Smooth muscle cell (in vitro differentiated cells): Measurements from ENCODE around the gene NPR3. TPM values are rescaled to one million over a fixed set of nuclear protein-coding genes. Genes with fewer than 3 reads are reported as not detected.

Experiments
- DNase-seq: peaks from one replicate; lab custom pipeline; 2025; ENCODE audit not compliant: unreplicated experiment; lab: John Stamatoyannopoulos, UW
- H2AFZ ChIP-seq: fragments of 200-600 bp; sonication (generic); 2 replicates; pipeline ENCODE4 v1.6.0; 2016; ENCODE audit warnings: antibody characterized with exemption, low read depth, mild to moderate bottlenecking
- H3F3A ChIP-seq: fragments of 200-600 bp; sonication (generic); 2 replicates; pipeline ENCODE4 v1.6.0; 2017; ENCODE audit warnings: antibody characterized with exemption, low read depth
- H3K27ac ChIP-seq: fragments of 200-600 bp; sonication (generic); 2 replicates; pipeline ENCODE4 v1.5.1; 2016; ENCODE audit warnings: low read depth, mild to moderate bottlenecking
- H3K27me3 ChIP-seq: fragments of 200-600 bp; sonication (generic); 2 replicates; pipeline ENCODE4 v1.6.1; 2016; ENCODE audit warnings: low read depth, mild to moderate bottlenecking
- H3K36me3 ChIP-seq: fragments of 200-600 bp; sonication (generic); 2 replicates; pipeline ENCODE4 v1.5.1; 2016; ENCODE audit warnings: low read depth
- H3K4me1 ChIP-seq: fragments of 200-600 bp; sonication (generic); 2 replicates; pipeline ENCODE4 v1.5.1; 2016; ENCODE audit warnings: low read depth
- H3K4me2 ChIP-seq: fragments of 200-600 bp; sonication (generic); 2 replicates; pipeline ENCODE4 v1.6.0; 2016; ENCODE audit warnings: mild to moderate bottlenecking
- H3K4me3 ChIP-seq: fragments of 200-600 bp; sonication (generic); 2 replicates; pipeline ENCODE4 v1.5.1; 2016; ENCODE audit warnings: mild to moderate bottlenecking
- H3K79me2 ChIP-seq: fragments of 200-600 bp; sonication (generic); 2 replicates; pipeline ENCODE4 v1.6.0; 2016; ENCODE audit warnings: low read depth, mild to moderate bottlenecking
- H3K9ac ChIP-seq: fragments of 200-600 bp; sonication (generic); 2 replicates; pipeline ENCODE4 v1.6.0; 2016; ENCODE audit warnings: low read depth
- H3K9me3 ChIP-seq: fragments of 200-600 bp; sonication (generic); replicated peaks from 2 replicates; pipeline ENCODE4 v1.5.1; 2016; ENCODE audit warnings: low read depth
- H4K20me1 ChIP-seq: fragments of 200-600 bp; sonication (generic); 2 replicates; pipeline ENCODE4 v1.6.0; 2016; ENCODE audit warnings: low read depth
- WGBS: methylation state at CpG from one replicate; pipeline ENCODE4 v1.1.7; 2016; ENCODE audit warnings: low lambda C conversion rate; 5-methylcytosine and 5-hydroxymethylcytosine counted together
- polyA plus RNA-seq: library from polyadenylated mRNA; unstranded; fragments of >200 nt; fragmentation: Nextera tagmentation; extraction: Ambion mirVana; gene quantifications from 2 replicates; pipeline ENCODE4 v1.2.1, GENCODE V29; 2016
- total RNA-seq: library from RNA; depleted of rRNA; stranded (reverse); fragments of >200 nt; gene quantifications from 2 replicates; pipeline ENCODE4 v1.2.3, GENCODE V29; 2014
- TF ChIP-seq, protein P1 (sequence below): fragments of 200-600 bp; sonication (generic); IDR thresholded peaks from 2 replicates; pipeline ENCODE4 v1.5.1; 2017; ENCODE audit warnings: borderline replicate concordance, mild to moderate bottlenecking, antibody characterized with exemption; ENCODE audit not compliant: insufficient read depth, poor library complexity, severe bottlenecking

The NPR3 gene
- total and polyA plus RNA-seq, 2 experiments from 2014 or later = 2.5 to 5.4 TPM

DNA sequence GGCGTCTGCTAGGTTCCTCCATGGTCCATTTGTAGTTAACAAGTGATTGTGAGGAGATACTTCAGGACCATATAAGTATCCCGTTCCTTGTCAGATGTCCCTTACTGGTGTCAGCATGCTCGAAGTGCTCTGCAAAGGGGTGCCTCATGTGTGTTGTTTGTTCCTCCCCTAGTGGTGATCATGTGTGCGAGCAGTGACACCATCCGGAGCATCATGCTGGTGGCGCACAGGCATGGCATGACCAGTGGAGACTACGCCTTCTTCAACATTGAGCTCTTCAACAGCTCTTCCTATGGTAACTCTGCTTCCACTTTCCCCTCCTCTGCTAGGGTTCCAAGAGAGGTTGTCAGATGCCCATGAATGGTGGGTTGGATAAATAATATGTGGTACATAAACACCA is 13.4 kb downstream of the NPR3 start:
- Histone ChIP-seq H3K4me2 (no peak overlapping the region), H3K27ac (no peak overlapping the region), H4K20me1 (no peaks in the 10 kb centered on the region), H3K79me2 (no peaks in the 10 kb centered on the region), H3K27me3 (peaks cover 19% of the 10 kb centered on the region), H3K4me3 (no peak overlapping the region), H2AFZ (no peak overlapping the region), H3F3A (no peaks in the 10 kb centered on the region), H3K4me1 (no peaks in the 10 kb centered on the region), H3K9ac (no peak overlapping the region), H3K9me3 (no peaks in the 10 kb centered on the region), H3K36me3 (no peaks in the 10 kb centered on the region)
- DNase-seq = no peak
- TF ChIP-seq, protein P1, sequence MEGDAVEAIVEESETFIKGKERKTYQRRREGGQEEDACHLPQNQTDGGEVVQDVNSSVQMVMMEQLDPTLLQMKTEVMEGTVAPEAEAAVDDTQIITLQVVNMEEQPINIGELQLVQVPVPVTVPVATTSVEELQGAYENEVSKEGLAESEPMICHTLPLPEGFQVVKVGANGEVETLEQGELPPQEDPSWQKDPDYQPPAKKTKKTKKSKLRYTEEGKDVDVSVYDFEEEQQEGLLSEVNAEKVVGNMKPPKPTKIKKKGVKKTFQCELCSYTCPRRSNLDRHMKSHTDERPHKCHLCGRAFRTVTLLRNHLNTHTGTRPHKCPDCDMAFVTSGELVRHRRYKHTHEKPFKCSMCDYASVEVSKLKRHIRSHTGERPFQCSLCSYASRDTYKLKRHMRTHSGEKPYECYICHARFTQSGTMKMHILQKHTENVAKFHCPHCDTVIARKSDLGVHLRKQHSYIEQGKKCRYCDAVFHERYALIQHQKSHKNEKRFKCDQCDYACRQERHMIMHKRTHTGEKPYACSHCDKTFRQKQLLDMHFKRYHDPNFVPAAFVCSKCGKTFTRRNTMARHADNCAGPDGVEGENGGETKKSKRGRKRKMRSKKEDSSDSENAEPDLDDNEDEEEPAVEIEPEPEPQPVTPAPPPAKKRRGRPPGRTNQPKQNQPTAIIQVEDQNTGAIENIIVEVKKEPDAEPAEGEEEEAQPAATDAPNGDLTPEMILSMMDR = no peak
- WGBS = 91% methylated on average over 7 of the region's 7 CpGs

DNA sequence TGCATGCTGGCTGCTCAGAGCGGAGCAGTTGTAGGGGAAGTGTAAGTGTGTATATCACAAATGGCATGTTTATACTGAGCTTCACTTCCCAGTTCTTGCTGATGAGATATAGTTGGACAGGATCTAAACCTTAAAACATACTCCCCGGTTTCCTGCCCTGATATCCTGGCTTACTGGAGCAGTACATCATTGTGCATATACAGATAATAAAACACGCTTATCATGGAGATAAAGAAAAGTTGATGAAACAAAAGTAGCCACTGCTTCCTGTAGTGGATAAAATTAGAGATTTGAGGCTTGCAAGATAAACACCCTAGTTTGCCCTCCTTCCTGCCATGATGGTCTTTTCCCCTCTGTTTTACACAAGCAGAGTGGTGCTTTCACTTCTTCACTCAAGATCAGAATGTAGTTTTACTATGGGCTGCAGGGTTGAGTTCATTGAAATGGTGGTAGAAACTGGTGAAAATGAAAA is 15.0 kb downstream of the NPR3 start:
- Histone ChIP-seq H3K9ac (no peak overlapping the region), H2AFZ (peak overlapping the region; percentile 39), H4K20me1 (no peaks in the 10 kb centered on the region), H3K9me3 (no peaks in the 10 kb centered on the region), H3K4me3 (no peak overlapping the region), H3K27ac (no peak overlapping the region), H3K27me3 (peaks cover 19% of the 10 kb centered on the region), H3K36me3 (no peaks in the 10 kb centered on the region), H3F3A (no peaks in the 10 kb centered on the region), H3K79me2 (no peaks in the 10 kb centered on the region), H3K4me2 (peak overlapping the region; percentile 35), H3K4me1 (no peaks in the 10 kb centered on the region)
- DNase-seq = no peak
- TF ChIP-seq, protein P1 = no peak
- 31% methylated on average over 3 of the region's 3 CpGs for WGBS

DNA sequence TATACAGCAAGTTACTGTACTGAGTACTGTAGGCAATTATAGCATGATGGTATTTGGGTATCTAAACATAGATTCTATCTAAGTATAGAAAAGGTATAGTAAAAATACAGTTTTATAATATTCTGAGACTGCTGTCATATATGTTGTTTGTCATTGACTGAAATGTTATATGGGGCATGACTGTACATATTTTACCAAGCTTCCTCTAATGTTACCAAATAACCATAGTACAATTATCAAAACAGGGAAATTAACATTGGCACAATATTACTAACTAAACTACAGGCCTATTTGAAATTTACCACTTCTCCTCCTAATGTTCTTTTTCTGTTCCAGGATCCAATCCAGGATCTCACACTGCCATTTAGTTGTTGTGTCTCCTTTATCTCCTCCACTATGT is 18.5 kb downstream of the NPR3 start:
- Histone ChIP-seq H3K9ac (no peak overlapping the region), H3K27ac (no peak overlapping the region), H2AFZ (no peak overlapping the region), H3K4me1 (no peaks in the 10 kb centered on the region), H3K4me3 (no peak overlapping the region), H3K27me3 (no peaks in the 10 kb centered on the region), H3K9me3 (no peaks in the 10 kb centered on the region), H4K20me1 (no peaks in the 10 kb centered on the region), H3K79me2 (no peaks in the 10 kb centered on the region), H3F3A (no peaks in the 10 kb centered on the region), H3K36me3 (no peaks in the 10 kb centered on the region), H3K4me2 (no peak overlapping the region)
- no peak for DNase-seq
- TF ChIP-seq, protein P1 = no peak

DNA sequence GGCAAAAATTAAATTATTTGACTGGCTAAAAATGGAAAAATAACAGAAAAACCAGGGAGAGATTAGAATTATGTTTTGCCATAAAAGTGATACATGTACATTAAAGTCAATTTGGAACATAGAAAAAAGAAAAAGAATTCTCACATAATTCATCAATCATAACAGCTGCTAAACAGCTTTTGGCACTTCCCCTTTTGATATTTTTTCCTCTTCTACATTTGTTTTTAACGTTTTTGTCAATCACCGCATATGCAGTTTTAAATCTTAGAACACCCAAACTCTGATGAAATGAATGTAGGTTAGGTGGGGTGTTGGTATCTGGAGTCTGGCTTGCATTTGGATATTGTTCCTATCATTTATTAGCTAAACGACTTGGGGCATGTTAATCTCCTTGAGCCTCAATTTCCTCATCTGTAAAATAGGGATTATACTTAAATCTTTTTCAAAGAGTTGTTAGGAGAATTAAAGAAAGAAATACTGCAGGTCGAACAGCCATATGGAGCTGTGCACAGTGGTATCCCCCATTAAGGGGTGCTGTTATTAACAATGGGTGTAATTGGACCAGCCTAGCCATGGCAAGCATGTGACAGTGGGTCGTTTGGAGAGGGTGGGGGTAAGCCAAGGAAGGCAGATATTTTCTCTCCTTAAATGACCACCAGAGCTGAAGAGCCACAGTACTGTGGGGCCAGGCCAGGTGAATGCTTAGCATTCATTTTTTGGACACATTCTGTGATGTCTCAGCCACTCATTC is 22.6 kb downstream of the NPR3 start:
- no peak overlapping the region for H3K9ac ChIP-seq
- H3F3A ChIP-seq = no peaks in the 10 kb centered on the region
- no peaks in the 10 kb centered on the region for H3K27me3 ChIP-seq
- H3K4me3 ChIP-seq = no peak overlapping the region
- TF ChIP-seq, protein P1 = no peak
- H3K4me1 ChIP-seq = no peaks in the 10 kb centered on the region
- H4K20me1 ChIP-seq = no peaks in the 10 kb centered on the region
- no peaks in the 10 kb centered on the region for H3K79me2 ChIP-seq
- no peak overlapping the region for H2AFZ ChIP-seq
- WGBS = 75% methylated on average over 5 of the region's 5 CpGs
- H3K9me3 ChIP-seq = no peaks in the 10 kb centered on the region
- no peaks in the 10 kb centered on the region for H3K36me3 ChIP-seq
- H3K27ac ChIP-seq = no peak overlapping the region
- no peak for DNase-seq
- no peak overlapping the region for H3K4me2 ChIP-seq
